ENCODE data around the gene SDCBP2.

The SDCBP2 gene

DNA sequence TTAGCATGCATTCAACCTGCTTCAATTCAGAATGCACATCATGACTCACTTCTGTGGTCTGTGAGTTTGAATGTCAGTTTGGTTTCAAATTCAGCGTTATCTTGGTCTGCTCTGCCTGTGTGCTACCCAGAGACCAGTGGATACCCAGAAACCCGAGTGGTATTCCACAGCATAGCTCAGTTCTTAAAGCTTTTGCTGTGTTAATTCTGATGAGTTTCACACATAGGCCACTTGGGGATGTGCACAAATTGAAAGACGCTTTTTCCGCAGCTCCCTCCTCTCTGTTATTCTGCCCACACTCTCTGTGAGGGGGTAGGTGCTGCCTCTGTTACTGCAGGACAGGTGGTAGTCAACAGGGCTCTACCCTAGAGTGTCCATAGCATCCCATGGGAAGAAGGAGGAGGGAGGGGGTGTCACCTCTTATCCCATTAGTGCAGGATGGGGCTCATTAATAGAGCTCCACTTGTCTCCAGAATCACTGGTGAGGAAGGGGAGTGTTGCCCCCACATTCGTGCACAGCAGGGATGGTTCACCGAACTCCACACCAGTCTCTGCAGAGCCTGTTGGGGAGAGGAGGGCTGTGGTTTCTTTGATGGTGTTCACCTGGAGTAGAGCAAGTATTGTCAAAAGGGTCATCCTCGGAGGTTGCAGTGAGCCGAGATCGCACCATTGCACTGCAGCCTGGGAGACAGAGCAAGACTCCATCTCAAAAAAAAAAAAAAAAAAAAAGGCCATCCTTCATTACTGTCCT is 29.2 kb upstream of the SDCBP2 start:
- Histone ChIP-seq H3K36me3 (replicated peaks in 1 of 2; ENCODE audit: control insufficient read depth in 2 of 2, insufficient read depth in 2 of 2, low read length in 2 of 2) (peaks cover 25 to 86% of the 10 kb centered on the region in 2 donors), H3K4me2 (ENCODE audit: insufficient read depth, low read length, poor library complexity, severe bottlenecking) (no peak overlapping the region), H2AFZ (ENCODE audit: low read length) (no peak overlapping the region), H2BK120ac (ENCODE audit: low read depth, low read length) (no peak overlapping the region), H3K9me3 (replicated peaks in 1 of 2; ENCODE audit: control insufficient read depth in 2 of 2, insufficient read depth in 1 of 2, low read depth in 1 of 2, low read length in 2 of 2) (peaks cover 6 to 26% of the 10 kb centered on the region in 2 donors), H3K4ac (ENCODE audit: low read length) (no peak overlapping the region), H3K79me1 (ENCODE audit: low read depth, low read length) (peaks cover 1% of the 10 kb centered on the region), H2BK5ac (ENCODE audit: low read length) (no peak overlapping the region), H3K4me1 (ENCODE audit: control insufficient read depth in 2 of 2, insufficient read depth in 1 of 2, low read depth in 1 of 2, low read length in 2 of 2) (no peaks in the 10 kb centered on the region), H3K4me3 (ENCODE audit: low read length in 2 of 2) (no peak overlapping the region), H3K27me3 (ENCODE audit: control insufficient read depth in 3 of 3, insufficient read depth in 3 of 3, low read depth in 1 of 3, low read length in 3 of 3) (no peaks in the 10 kb centered on the region), H3K27ac (replicated peaks; ENCODE audit: low read length) (no peak overlapping the region), H2BK12ac (ENCODE audit: low read length) (no peak overlapping the region), H3K9ac (ENCODE audit: low read depth, low read length, poor library complexity) (no peak overlapping the region), H3K18ac (ENCODE audit: low read length) (no peak overlapping the region), H4K91ac (ENCODE audit: low read depth, low read length, poor library complexity) (no peak overlapping the region), H4K8ac (ENCODE audit: low read depth, low read length) (no peak overlapping the region), H2AK5ac (ENCODE audit: low read depth, low read length) (no peak overlapping the region), H3K14ac (ENCODE audit: low read length) (no peak overlapping the region), H2BK15ac (ENCODE audit: low read length) (no peak overlapping the region), H3K23ac (ENCODE audit: low read depth, low read length, poor library complexity) (no peak overlapping the region)
- WGBS, 2 donors (ENCODE audit: extremely low coverage in 2 of 2, insufficient read length in 2 of 2, insufficient replicate concordance in 1 of 2), result no CpG with 5 or more reads among the region's 9 CpGs
- no peak for DNase-seq (ENCODE audit: low spot score)

- DNase-seq (ENCODE audit: low spot score), result no peak
- Histone ChIP-seq H3K9me3 (replicated peaks in 1 of 2; ENCODE audit: control insufficient read depth in 2 of 2, insufficient read depth in 1 of 2, low read depth in 1 of 2, low read length in 2 of 2) (peaks cover 5 to 24% of the 10 kb centered on the region in 2 donors), H3K27ac (replicated peaks; ENCODE audit: low read length) (no peak overlapping the region), H3K36me3 (replicated peaks in 1 of 2; ENCODE audit: control insufficient read depth in 2 of 2, insufficient read depth in 2 of 2, low read length in 2 of 2) (peaks cover 17 to 68% of the 10 kb centered on the region in 2 donors), H2AK5ac (ENCODE audit: low read depth, low read length) (no peak overlapping the region), H2BK120ac (ENCODE audit: low read depth, low read length) (no peak overlapping the region), H3K79me1 (ENCODE audit: low read depth, low read length) (peaks cover 2% of the 10 kb centered on the region), H3K18ac (ENCODE audit: low read length) (no peak overlapping the region), H3K4ac (ENCODE audit: low read length) (no peak overlapping the region), H2AFZ (ENCODE audit: low read length) (no peak overlapping the region), H2BK12ac (ENCODE audit: low read length) (no peak overlapping the region), H3K4me2 (ENCODE audit: insufficient read depth, low read length, poor library complexity, severe bottlenecking) (no peak overlapping the region), H3K14ac (ENCODE audit: low read length) (no peak overlapping the region), H3K9ac (ENCODE audit: low read depth, low read length, poor library complexity) (no peak overlapping the region), H2BK15ac (ENCODE audit: low read length) (no peak overlapping the region), H3K4me1 (ENCODE audit: control insufficient read depth in 2 of 2, insufficient read depth in 1 of 2, low read depth in 1 of 2, low read length in 2 of 2) (no peaks in the 10 kb centered on the region), H4K91ac (ENCODE audit: low read depth, low read length, poor library complexity) (no peak overlapping the region), H3K27me3 (ENCODE audit: control insufficient read depth in 3 of 3, insufficient read depth in 3 of 3, low read depth in 1 of 3, low read length in 3 of 3) (no peaks in the 10 kb centered on the region), H3K23ac (ENCODE audit: low read depth, low read length, poor library complexity) (no peak overlapping the region), H4K8ac (ENCODE audit: low read depth, low read length) (no peak overlapping the region), H2BK5ac (ENCODE audit: low read length) (no peak overlapping the region), H3K4me3 (ENCODE audit: low read length in 2 of 2) (no peak overlapping the region)
These were observed 25.0 kb upstream of the SDCBP2 start for GRCh38 chr20:1353956-1354355.

- Histone ChIP-seq H3K23ac (ENCODE audit: low read depth, low read length, poor library complexity) (no peak overlapping the region), H4K8ac (ENCODE audit: low read depth, low read length) (no peak overlapping the region), H3K4me1 (ENCODE audit: control insufficient read depth in 2 of 2, insufficient read depth in 1 of 2, low read depth in 1 of 2, low read length in 2 of 2) (no peaks in the 10 kb centered on the region), H2AK5ac (ENCODE audit: low read depth, low read length) (no peak overlapping the region), H3K4ac (ENCODE audit: low read length) (no peak overlapping the region), H3K9me3 (replicated peaks in 1 of 2; ENCODE audit: control insufficient read depth in 2 of 2, insufficient read depth in 1 of 2, low read depth in 1 of 2, low read length in 2 of 2) (peaks cover 0 to 3% of the 10 kb centered on the region in 2 donors), H3K9ac (ENCODE audit: low read depth, low read length, poor library complexity) (no peak overlapping the region), H2BK12ac (ENCODE audit: low read length) (no peak overlapping the region), H3K27ac (replicated peaks; ENCODE audit: low read length) (no peak overlapping the region), H3K4me2 (ENCODE audit: insufficient read depth, low read length, poor library complexity, severe bottlenecking) (no peak overlapping the region), H3K27me3 (ENCODE audit: control insufficient read depth in 3 of 3, insufficient read depth in 3 of 3, low read depth in 1 of 3, low read length in 3 of 3) (no peaks in the 10 kb centered on the region), H2BK120ac (ENCODE audit: low read depth, low read length) (no peak overlapping the region), H4K91ac (ENCODE audit: low read depth, low read length, poor library complexity) (no peak overlapping the region), H2AFZ (ENCODE audit: low read length) (no peak overlapping the region), H3K4me3 (ENCODE audit: low read length in 2 of 2) (no peak overlapping the region), H2BK5ac (ENCODE audit: low read length) (no peak overlapping the region), H3K79me1 (ENCODE audit: low read depth, low read length) (peaks cover 7% of the 10 kb centered on the region), H3K18ac (ENCODE audit: low read length) (no peak overlapping the region), H2BK15ac (ENCODE audit: low read length) (no peak overlapping the region), H3K14ac (ENCODE audit: low read length) (no peak overlapping the region), H3K36me3 (replicated peaks in 1 of 2; ENCODE audit: control insufficient read depth in 2 of 2, insufficient read depth in 2 of 2, low read length in 2 of 2) (peaks cover 3 to 9% of the 10 kb centered on the region in 2 donors)
- no peak for DNase-seq (ENCODE audit: low spot score)
- no CpG with 5 or more reads among the region's 2 CpGs for WGBS, 2 donors (ENCODE audit: extremely low coverage in 2 of 2, insufficient read length in 2 of 2, insufficient replicate concordance in 1 of 2)
These were observed 17.5 kb upstream of the SDCBP2 start for GRCh38 chr20:1346315-1346969.

DNA sequence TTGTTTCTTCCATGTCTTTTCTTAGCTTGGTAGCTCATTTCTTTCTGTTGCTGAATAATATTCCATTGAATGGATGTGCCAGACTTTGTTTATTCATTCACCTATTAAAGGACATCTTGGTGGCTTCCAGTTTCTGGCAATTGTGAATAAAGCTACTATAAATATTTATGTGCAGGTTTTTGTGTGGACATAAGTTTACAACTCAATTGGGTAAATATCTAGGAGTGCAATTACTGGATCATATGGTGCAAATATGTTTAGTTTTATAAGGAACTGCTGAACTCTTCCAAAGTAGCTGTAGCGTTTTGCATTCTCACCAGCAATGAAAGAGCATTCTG is 16.8 kb upstream of the SDCBP2 start:
- Histone ChIP-seq H3K23ac (ENCODE audit: low read depth, low read length, poor library complexity) (no peak overlapping the region), H3K9ac (ENCODE audit: low read depth, low read length, poor library complexity) (no peak overlapping the region), H3K79me1 (ENCODE audit: low read depth, low read length) (peaks cover 7% of the 10 kb centered on the region), H3K14ac (ENCODE audit: low read length) (no peak overlapping the region), H3K9me3 (replicated peaks in 1 of 2; ENCODE audit: control insufficient read depth in 2 of 2, insufficient read depth in 1 of 2, low read depth in 1 of 2, low read length in 2 of 2) (peaks cover 0 to 3% of the 10 kb centered on the region in 2 donors), H3K4ac (ENCODE audit: low read length) (no peak overlapping the region), H2AK5ac (ENCODE audit: low read depth, low read length) (no peak overlapping the region), H2BK15ac (ENCODE audit: low read length) (no peak overlapping the region), H3K27me3 (ENCODE audit: control insufficient read depth in 3 of 3, insufficient read depth in 3 of 3, low read depth in 1 of 3, low read length in 3 of 3) (no peaks in the 10 kb centered on the region), H2BK12ac (ENCODE audit: low read length) (no peak overlapping the region), H3K4me2 (ENCODE audit: insufficient read depth, low read length, poor library complexity, severe bottlenecking) (no peak overlapping the region), H3K4me3 (ENCODE audit: low read length in 2 of 2) (no peak overlapping the region), H4K8ac (ENCODE audit: low read depth, low read length) (no peak overlapping the region), H2AFZ (ENCODE audit: low read length) (no peak overlapping the region), H3K4me1 (ENCODE audit: control insufficient read depth in 2 of 2, insufficient read depth in 1 of 2, low read depth in 1 of 2, low read length in 2 of 2) (no peaks in the 10 kb centered on the region), H3K18ac (ENCODE audit: low read length) (no peak overlapping the region), H3K27ac (replicated peaks; ENCODE audit: low read length) (no peak overlapping the region), H3K36me3 (replicated peaks in 1 of 2; ENCODE audit: control insufficient read depth in 2 of 2, insufficient read depth in 2 of 2, low read length in 2 of 2) (peaks cover 2 to 3% of the 10 kb centered on the region in 2 donors), H4K91ac (ENCODE audit: low read depth, low read length, poor library complexity) (no peak overlapping the region), H2BK5ac (ENCODE audit: low read length) (no peak overlapping the region), H2BK120ac (ENCODE audit: low read depth, low read length) (no peak overlapping the region)
- DNase-seq (ENCODE audit: low spot score), result no peak
- WGBS, 2 donors (ENCODE audit: extremely low coverage in 2 of 2, insufficient read length in 2 of 2, insufficient replicate concordance in 1 of 2), result no CpG with 5 or more reads among the region's 1 CpG

Data from neuronal stem cell (in vitro differentiated cells).